GM12878 (cell line): ENCODE measurements around the gene ARHGAP21. TPM values are rescaled to one million over a fixed set of nuclear protein-coding genes. Genes with fewer than 3 reads are reported as not detected.

Experiments
- ATAC-seq: fragments of 200-7000 bp; cut with Tn5 transposase; 3 replicates; pipeline ENCODE4 v1.9.1; 2020; ENCODE audit warnings: mild to moderate bottlenecking, moderate library complexity
- BruUV-seq: library from RNA; stranded (reverse); fragments of 400-500 nt; replicated peaks from 2 replicates; lab custom pipeline; 2021; lab: Mats Ljungman, UMichigan
- CTCF ChIA-PET: fragments of 300-600 bp; sonication (Branson Sonifier 250); formaldehyde crosslinking; extraction: SDS; loops from one replicate; lab custom pipeline; 2021; ENCODE audit warnings: inconsistent platforms; lab: Yijun Ruan, JAX
- POLR2A ChIA-PET: fragments of 350-600 bp; formaldehyde crosslinking; extraction: SDS; loops from one replicate; lab custom pipeline; 2021; ENCODE audit warnings: inconsistent platforms; lab: Charles Lee
- RAD21 ChIA-PET: fragments of 300-600 bp; sonication (Branson Sonifier 250); formaldehyde crosslinking; loops from one replicate; lab custom pipeline; 2023; ENCODE audit warnings: antibody characterized with exemption; ENCODE audit not compliant: unreplicated experiment; lab: Charles Lee
- SMC1A ChIA-PET: fragments of 300-600 bp; sonication (Branson Sonifier 250); formaldehyde crosslinking; loops from one replicate; lab custom pipeline; 2023; ENCODE audit not compliant: unreplicated experiment, uncharacterized antibody; lab: Charles Lee
- DNase-seq: peaks from one replicate; pipeline ENCODE4 v3.0.0-alpha.2; 2011; ENCODE audit warnings: low read depth, low spot score
- FAIRE-seq: peaks from 3 replicates; lab custom pipeline; 2011; peaks lifted over from hg19 to GRCh38; lab: Jason Lieb, UNC
- H2AFZ ChIP-seq: 2 replicates; pipeline ENCODE4 v1.6.0; 2011; ENCODE audit warnings: low read depth, low read length, control low read depth; ENCODE audit not compliant: control insufficient read depth
- H3K27ac ChIP-seq: 2 replicates; pipeline ENCODE4 v1.5.1; 2011; ENCODE audit warnings: control low read depth; ENCODE audit not compliant: control insufficient read depth, insufficient read depth
- H3K27me3 ChIP-seq, 2 experiments: replicated peaks in 1 of 2; 2 replicates each; pipeline versions ENCODE4 v1.6.0 to v1.6.1; 2011; ENCODE audit warnings: low read length in 1 of 2; ENCODE audit not compliant: control insufficient read depth in 2 of 2, insufficient read depth in 2 of 2
- H3K36me3 ChIP-seq, 2 experiments: 2 replicates each; pipeline ENCODE4 v1.5.1; 2011; ENCODE audit warnings: low read length in 1 of 2; ENCODE audit not compliant: control insufficient read depth in 2 of 2, insufficient read depth in 2 of 2
- H3K4me1 ChIP-seq: 2 replicates; pipeline ENCODE4 v1.6.1; 2011; ENCODE audit warnings: mild to moderate bottlenecking, low read length, moderate library complexity, mixed read lengths; ENCODE audit not compliant: control insufficient read depth, insufficient read depth
- H3K4me2 ChIP-seq: 2 replicates; pipeline ENCODE4 v1.6.0; 2011; ENCODE audit warnings: control low read depth; ENCODE audit not compliant: control insufficient read depth, insufficient read depth
- H3K4me3 ChIP-seq: fragments of 200-600 bp; sonication (generic); 2 replicates; pipeline ENCODE4 v1.5.1; 2016
- H3K79me2 ChIP-seq: 2 replicates; pipeline ENCODE4 v1.6.0; 2011; ENCODE audit warnings: low read length; ENCODE audit not compliant: control insufficient read depth, insufficient read depth
- H3K9ac ChIP-seq: 2 replicates; pipeline ENCODE4 v1.8.0; 2011; ENCODE audit warnings: low read length, control low read depth, mixed read lengths; ENCODE audit not compliant: control insufficient read depth, insufficient read depth
- H3K9me3 ChIP-seq: replicated peaks from 3 replicates; pipeline ENCODE4 v1.5.1; 2011; ENCODE audit warnings: mild to moderate bottlenecking, low read length; ENCODE audit not compliant: control insufficient read depth, insufficient read depth
- H4K20me1 ChIP-seq: 2 replicates; pipeline ENCODE4 v1.6.0; 2011; ENCODE audit not compliant: control insufficient read depth, insufficient read depth
- CHD1 ChIP-seq: IDR thresholded peaks from 2 replicates; pipeline ENCODE4 v1.6.1; 2012; ENCODE audit warnings: low read depth, low read length, improper control_type of control experiment
- EGR1 ChIP-seq, 2 experiments: IDR thresholded peaks; 1 replicate in 1 of 2; 2 replicates in 1 of 2; pipeline ENCODE4 v1.6.1; 2011 to 2012; ENCODE audit warnings: low read depth in 2 of 2, low read length in 2 of 2, borderline replicate concordance in 1 of 2, mild to moderate bottlenecking in 1 of 2, moderate library complexity in 1 of 2
- HCFC1 ChIP-seq: fragments of 150-350 bp; IDR thresholded peaks from 2 replicates; pipeline ENCODE4 v1.6.1; 2014; ENCODE audit warnings: low read length
- HSF1 ChIP-seq: fragments of 150-350 bp; IDR thresholded peaks from 2 replicates; pipeline ENCODE4 v1.6.1; 2014; ENCODE audit warnings: mild to moderate bottlenecking, low read depth, low read length
- KAT2A ChIP-seq: conservative IDR thresholded peaks from 2 replicates; pipeline ENCODE4 v1.6.1; 2011; ENCODE audit warnings: low read depth, low read length; ENCODE audit not compliant: control insufficient read depth
- SMC3 ChIP-seq: IDR thresholded peaks from 2 replicates; pipeline ENCODE4 v1.6.1; 2011; ENCODE audit warnings: low read length, improper control_type of control experiment, borderline replicate concordance
- WRNIP1 ChIP-seq: IDR thresholded peaks from 2 replicates; pipeline ENCODE4 v1.6.1; 2011; ENCODE audit warnings: low read depth, low read length, improper control_type of control experiment, borderline replicate concordance
- YY1 ChIP-seq: IDR thresholded peaks from 2 replicates; pipeline ENCODE4 v1.6.1; 2011; ENCODE audit warnings: low read depth, mild to moderate bottlenecking, low read length
- ZNF207 ChIP-seq: fragments of 450-650 bp; IDR thresholded peaks from 2 replicates; pipeline ENCODE4 v1.6.1; 2014; ENCODE audit warnings: antibody characterized with exemption, mild to moderate bottlenecking, borderline replicate concordance
- ZNF592 ChIP-seq: fragments of 450-650 bp; IDR thresholded peaks from 2 replicates; pipeline ENCODE4 v1.6.1; 2017; ENCODE audit warnings: mild to moderate bottlenecking, moderate library complexity
- WGBS: methylation state at CpG from one replicate; pipeline ENCODE4 v1.1.6; 2016; ENCODE audit warnings: low lambda C conversion rate; ENCODE audit not compliant: insufficient replicate concordance, insufficient coverage; ENCODE audit errors: missing lambda C conversion rate; 5-methylcytosine and 5-hydroxymethylcytosine counted together
- in situ Hi-C: fragments of 300-500 bp; cut with MboI; formaldehyde crosslinking; loops from 9 replicates; pipeline ENCODE4 v1.14.3; 2018; ENCODE audit warnings: mixed read lengths
- intact Hi-C: fragments of 100-400 bp; cut with micrococcal nuclease; formaldehyde crosslinking; loops from one replicate; pipeline ENCODE4 v1.14.2; 2022; ENCODE audit not compliant: unreplicated experiment
- polyA plus RNA-seq, 11 experiments: library from polyadenylated mRNA; depleted of rRNA in 4 of 11; unstranded in 6 of 11; stranded (reverse) in 5 of 11; fragments of >200 nt; fragmentation: Nextera tagmentation in 4 of 11; fragmentation: Illumina TruSeq in 1 of 11; extraction: Ambion mirVana in 4 of 11; extraction: Trizol in 1 of 11; gene quantifications; 1 replicate in 1 of 11; 2 replicates in 10 of 11; pipeline versions ENCODE4 v1.2.1 to v1.2.3, GENCODE V29; 2011 to 2016; ENCODE audit warnings: inconsistent platforms in 2 of 11, missing spikeins in 2 of 11, low read depth in 1 of 11
- total RNA-seq, 4 experiments: library from RNA; depleted of rRNA in 3 of 4; stranded (reverse); fragments of >200 nt in 3 of 4; fragmentation: Illumina TruSeq in 1 of 4; extraction: Trizol in 1 of 4; gene quantifications; 2 replicates each; pipeline versions ENCODE4 v1.2.1 to v1.2.3, GENCODE V29; 2013 to 2021
- TF ChIP-seq, protein P1 (sequence below): fragments of 450-650 bp; IDR thresholded peaks from 2 replicates; pipeline ENCODE4 v1.6.1; 2017; ENCODE audit warnings: mild to moderate bottlenecking, moderate library complexity

Gene ARHGAP21
- total and polyA plus RNA-seq, 10 of the 15 experiments (the other 5 are each of a cell fraction or from before 2014, with no cell fraction given) = 11.7 to 103 (median 37.6) TPM

DNA sequence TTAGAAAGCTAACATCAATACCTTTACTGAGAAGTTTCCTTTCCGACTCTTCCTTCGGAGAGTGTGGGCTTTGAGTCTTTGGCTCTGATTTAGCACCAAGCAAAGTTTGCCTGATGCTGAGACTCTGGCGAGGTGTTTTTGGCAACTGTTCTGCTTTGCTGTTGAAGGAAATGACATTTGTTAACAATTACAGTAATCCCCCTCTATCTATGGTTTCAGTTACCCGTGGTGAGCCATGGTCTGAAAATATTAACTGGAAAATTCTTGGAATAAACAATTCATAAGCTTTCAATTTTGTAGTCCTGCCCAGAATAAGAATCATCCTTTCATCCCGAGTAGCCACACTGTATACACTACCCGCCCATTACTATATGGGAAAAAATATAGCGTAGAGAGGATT is 126.3 kb downstream of the ARHGAP21 start:
- H3K4me3 ChIP-seq = no peak overlapping the region
- H3K4me1 ChIP-seq = no peaks in the 10 kb centered on the region
- H3K79me2 ChIP-seq = no peaks in the 10 kb centered on the region
- in situ Hi-C loops = no loop called here
- peaks cover 0 to 5% of the 10 kb centered on the region in 2 experiments; a peak in 2 of 4 replicates for H3K36me3 ChIP-seq
- intact Hi-C loops = no loop called here
- no peak overlapping the region for H3K27ac ChIP-seq
- H3K9ac ChIP-seq = no peak overlapping the region
- CTCF ChIA-PET = interaction anchor here (0.6 to 2.8 kb wide), 3 partner anchors 18 to 182 kb away, joined by 3 to 17 read pairs (median 3); no protein-coding TSS in a partner anchor
- H3K4me2 ChIP-seq = no peak overlapping the region
- POLR2A ChIA-PET = no interaction called here
- no peaks in the 10 kb centered on the region for H4K20me1 ChIP-seq
- no peak for ATAC-seq
- no peak for DNase-seq
- H3K27me3 ChIP-seq = no peaks in the 10 kb centered on the region
- no peaks in the 10 kb centered on the region for H3K9me3 ChIP-seq
- no TSS peak for BruUV-seq
- SMC1A ChIA-PET = no interaction called here
- RAD21 ChIA-PET = interaction anchor here (0.5 kb wide), 1 partner anchor 605 kb away, joined by 3 read pairs; no protein-coding TSS in a partner anchor
- no peak for FAIRE-seq
- H2AFZ ChIP-seq = no peak overlapping the region
- 96% methylated on average over 7 of the region's 7 CpGs for WGBS
- TF ChIP-seq HCFC1 (no peak), SMC3 (no peak), EGR1 (IDR thresholded peaks at IDR 0.05; ENCODE audit: borderline replicate concordance in 1 of 2, low read depth in 2 of 2, low read length in 2 of 2) (no peak), ZNF592 (no peak), KAT2A (no peak), CHD1 (no peak), ZNF207 (no peak), HSF1 (no peak), WRNIP1 (no peak), YY1 (no peak)
- TF ChIP-seq, protein P1, sequence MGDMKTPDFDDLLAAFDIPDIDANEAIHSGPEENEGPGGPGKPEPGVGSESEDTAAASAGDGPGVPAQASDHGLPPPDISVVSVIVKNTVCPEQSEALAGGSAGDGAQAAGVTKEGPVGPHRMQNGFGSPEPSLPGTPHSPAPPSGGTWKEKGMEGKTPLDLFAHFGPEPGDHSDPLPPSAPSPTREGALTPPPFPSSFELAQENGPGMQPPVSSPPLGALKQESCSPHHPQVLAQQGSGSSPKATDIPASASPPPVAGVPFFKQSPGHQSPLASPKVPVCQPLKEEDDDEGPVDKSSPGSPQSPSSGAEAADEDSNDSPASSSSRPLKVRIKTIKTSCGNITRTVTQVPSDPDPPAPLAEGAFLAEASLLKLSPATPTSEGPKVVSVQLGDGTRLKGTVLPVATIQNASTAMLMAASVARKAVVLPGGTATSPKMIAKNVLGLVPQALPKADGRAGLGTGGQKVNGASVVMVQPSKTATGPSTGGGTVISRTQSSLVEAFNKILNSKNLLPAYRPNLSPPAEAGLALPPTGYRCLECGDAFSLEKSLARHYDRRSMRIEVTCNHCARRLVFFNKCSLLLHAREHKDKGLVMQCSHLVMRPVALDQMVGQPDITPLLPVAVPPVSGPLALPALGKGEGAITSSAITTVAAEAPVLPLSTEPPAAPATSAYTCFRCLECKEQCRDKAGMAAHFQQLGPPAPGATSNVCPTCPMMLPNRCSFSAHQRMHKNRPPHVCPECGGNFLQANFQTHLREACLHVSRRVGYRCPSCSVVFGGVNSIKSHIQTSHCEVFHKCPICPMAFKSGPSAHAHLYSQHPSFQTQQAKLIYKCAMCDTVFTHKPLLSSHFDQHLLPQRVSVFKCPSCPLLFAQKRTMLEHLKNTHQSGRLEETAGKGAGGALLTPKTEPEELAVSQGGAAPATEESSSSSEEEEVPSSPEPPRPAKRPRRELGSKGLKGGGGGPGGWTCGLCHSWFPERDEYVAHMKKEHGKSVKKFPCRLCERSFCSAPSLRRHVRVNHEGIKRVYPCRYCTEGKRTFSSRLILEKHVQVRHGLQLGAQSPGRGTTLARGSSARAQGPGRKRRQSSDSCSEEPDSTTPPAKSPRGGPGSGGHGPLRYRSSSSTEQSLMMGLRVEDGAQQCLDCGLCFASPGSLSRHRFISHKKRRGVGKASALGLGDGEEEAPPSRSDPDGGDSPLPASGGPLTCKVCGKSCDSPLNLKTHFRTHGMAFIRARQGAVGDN = no peak
